ENCODE measurements around the gene MECP2. TPM values are rescaled to one million over a fixed set of nuclear protein-coding genes. Genes with fewer than 3 reads are reported as not detected.
A peak's percentile ranks its signal among the peaks of the same experiment; 100 is the strongest.

The MECP2 gene
- total and polyA plus RNA-seq, 4 experiments from 2014 or later: 9.5 to 108 (median 65.0) TPM

DNA sequence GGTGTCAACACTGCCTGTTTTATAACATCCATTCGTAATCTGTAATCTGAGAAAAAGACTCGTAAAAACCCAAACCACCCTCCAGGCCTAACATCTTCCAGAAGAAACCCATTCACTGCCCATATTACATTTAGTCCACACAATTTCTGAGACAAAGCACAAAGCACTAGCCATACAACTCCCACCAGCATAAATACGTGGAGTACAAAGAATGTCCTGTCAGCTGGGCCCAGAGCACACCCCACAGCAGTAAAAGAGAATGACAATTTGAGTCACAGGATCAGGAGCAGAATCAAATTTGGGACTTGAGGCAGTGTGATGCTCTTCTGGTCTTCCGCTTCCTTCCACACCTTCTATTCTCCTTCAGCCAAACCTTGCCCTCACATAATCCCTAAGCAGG, 6.8 kb downstream of the MECP2 start:
- peak overlapping the region; percentile 13 for H3K27ac ChIP-seq (ENCODE audit: low read depth, low read length)
- H3K4me3 Mint-ChIP-seq: peak overlapping the region in 5 of 8 donors; percentile 8 to 54 (median 26)
- ChIA-PET CTCF (ENCODE audit: partially characterized antibody) (interaction anchor here (1.0 to 1.6 kb wide), 2 partner anchors 47 to 79 kb away, joined by 3 read pairs; no protein-coding TSS in a partner anchor), POLR2A (ENCODE audit: partially characterized antibody) (interaction anchor here (1.0 to 1.4 kb wide), 2 partner anchors 33 to 45 kb away, joined by 3 to 4 read pairs; no protein-coding TSS in a partner anchor)
- no peak for DNase-seq
- intact Hi-C loops (cut with micrococcal nuclease): loop anchor here (5.0 to 10.0 kb wide), 4 partner anchors 33 to 404 kb away; partner anchors contain the start of genes EMD, FLNA and SLC10A3
- H3K36me3 ChIP-seq (ENCODE audit: insufficient read depth, low read length): no peaks in the 10 kb centered on the region
- H3K4me3 ChIP-seq (ENCODE audit: low read length in 2 of 2): no peak overlapping the region
- H3K4me1 Mint-ChIP-seq: peaks cover 43 to 64% (median 52%) of the 10 kb centered on the region in 4 donors
- peaks cover 62% of the 10 kb centered on the region for H3K4me1 ChIP-seq (ENCODE audit: insufficient read depth, low read length)
- H3K27me3 ChIP-seq (ENCODE audit: insufficient read depth, low read length): no peaks in the 10 kb centered on the region
- H3K9me3 ChIP-seq (ENCODE audit: control insufficient read depth in 1 of 2, low read length in 2 of 2): no peaks in the 10 kb centered on the region
- H3K36me3 Mint-ChIP-seq: peaks cover 10 to 46% of the 10 kb centered on the region in 2 donors
- H3K27ac Mint-ChIP-seq: peak overlapping the region; percentile 7 to 32 (median 19)
- no peaks in the 10 kb centered on the region for H3K27me3 Mint-ChIP-seq
- H3K9me3 Mint-ChIP-seq: no peaks in the 10 kb centered on the region

DNA sequence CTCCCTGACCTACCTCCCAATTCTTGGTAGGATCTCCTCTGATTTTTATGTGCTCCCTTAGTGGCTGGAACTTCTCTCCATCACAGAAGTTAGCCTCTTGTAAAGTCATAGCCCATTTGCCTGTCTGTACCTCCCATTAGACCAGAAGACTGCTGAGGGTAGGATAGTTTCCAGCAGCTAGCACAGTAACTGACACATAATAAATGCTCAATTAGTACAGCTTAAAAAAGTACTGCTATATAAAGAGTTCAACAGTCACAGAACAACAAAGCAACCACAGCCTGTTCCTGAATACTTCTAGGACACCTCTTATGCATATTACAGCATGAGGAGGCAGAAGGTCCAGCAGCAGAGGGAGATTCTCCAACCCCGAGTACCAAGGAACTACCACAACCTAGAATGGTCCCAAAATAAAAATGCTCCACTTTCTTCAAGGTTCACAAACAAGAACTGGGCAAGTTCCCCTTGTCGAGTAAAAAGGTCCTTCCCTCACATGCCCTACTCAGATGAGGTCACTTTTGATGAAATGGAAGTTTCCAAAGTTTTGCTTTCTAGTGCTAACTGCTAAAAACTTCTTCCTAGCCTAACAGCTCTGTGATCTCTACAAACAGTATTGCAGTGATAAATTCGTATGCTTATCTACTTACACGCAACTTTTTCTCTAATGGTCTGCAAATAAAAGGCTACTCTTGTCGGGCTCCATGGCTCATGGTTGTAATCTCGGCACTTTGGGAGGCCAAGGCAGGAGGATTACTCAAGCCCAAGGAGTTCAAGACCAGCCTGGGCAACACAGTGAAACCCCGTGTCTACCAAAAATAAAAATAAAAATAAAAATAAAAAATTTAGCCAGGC, 12.8 kb downstream of the MECP2 start:
- intact Hi-C loops (cut with micrococcal nuclease): no loop called here
- Histone ChIP-seq H3K36me3 (ENCODE audit: insufficient read depth, low read length) (no peaks in the 10 kb centered on the region), H3K27ac (ENCODE audit: low read depth, low read length) (no peak overlapping the region), H3K27me3 (ENCODE audit: insufficient read depth, low read length) (no peaks in the 10 kb centered on the region), H3K4me1 (ENCODE audit: insufficient read depth, low read length) (peaks cover 44% of the 10 kb centered on the region), H3K9me3 (ENCODE audit: control insufficient read depth in 1 of 2, low read length in 2 of 2) (no peaks in the 10 kb centered on the region), H3K4me3 (ENCODE audit: low read length in 2 of 2) (no peak overlapping the region)
- CTCF ChIA-PET (ENCODE audit: partially characterized antibody): interaction anchor here (0.7 kb wide), 1 partner anchor 9 kb away, joined by 4 read pairs; no protein-coding TSS in a partner anchor
- H3K4me1 Mint-ChIP-seq: peaks cover 23 to 45% (median 34%) of the 10 kb centered on the region in 4 donors
- peak overlapping the region in 7 of 8 donors; percentile 14 to 59 (median 42) for H3K4me3 Mint-ChIP-seq
- no peak for DNase-seq
- peaks cover 10 to 32% of the 10 kb centered on the region in 2 donors for H3K36me3 Mint-ChIP-seq
- no peaks in the 10 kb centered on the region for H3K27me3 Mint-ChIP-seq
- POLR2A ChIA-PET (ENCODE audit: partially characterized antibody): interaction anchor here (1.7 kb wide), 1 partner anchor 8 kb away, joined by 6 read pairs; no protein-coding TSS in a partner anchor
- H3K9me3 Mint-ChIP-seq: peaks cover 0 to 2% (median 0%) of the 10 kb centered on the region in 8 donors
- peak overlapping the region; percentile 20 to 92 (median 63) for H3K27ac Mint-ChIP-seq

DNA sequence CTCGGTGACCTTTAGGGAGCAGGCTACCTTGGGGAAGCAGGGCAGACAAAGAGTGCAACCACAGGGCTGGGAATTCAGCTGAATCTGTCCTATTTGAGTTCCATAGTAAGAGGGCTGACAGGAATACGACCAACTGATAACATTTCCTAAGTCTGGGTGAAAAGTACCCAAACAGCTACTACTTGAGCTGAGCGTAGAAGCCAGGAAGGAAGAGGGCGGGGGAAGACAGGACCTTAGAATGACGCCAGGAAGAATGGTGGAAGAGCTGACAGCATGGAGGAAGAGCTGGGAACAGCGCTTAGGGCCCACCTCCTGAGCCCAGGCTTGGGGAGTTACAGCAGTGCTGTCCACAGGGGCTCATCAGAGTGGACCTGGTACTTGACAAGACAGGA, 14.4 kb downstream of the MECP2 start:
- ChIA-PET CTCF (ENCODE audit: partially characterized antibody) (no interaction called here), POLR2A (ENCODE audit: partially characterized antibody) (interaction anchor here (0.6 to 1.7 kb wide), 3 partner anchors 8 to 46 kb away, joined by 3 to 6 read pairs (median 3); no protein-coding TSS in a partner anchor)
- DNase-seq: no peak
- peaks cover 39% of the 10 kb centered on the region for H3K4me1 ChIP-seq (ENCODE audit: insufficient read depth, low read length)
- H3K4me1 Mint-ChIP-seq: peaks cover 24 to 50% (median 38%) of the 10 kb centered on the region in 4 donors
- H3K4me3 ChIP-seq (ENCODE audit: low read length in 2 of 2): no peak overlapping the region
- H3K27me3 Mint-ChIP-seq: no peaks in the 10 kb centered on the region
- H3K36me3 Mint-ChIP-seq: peaks cover 10 to 34% of the 10 kb centered on the region in 2 donors
- intact Hi-C loops (cut with micrococcal nuclease): no loop called here
- H3K4me3 Mint-ChIP-seq: peak overlapping the region in 7 of 8 donors; percentile 2 to 68 (median 46)
- H3K27me3 ChIP-seq (ENCODE audit: insufficient read depth, low read length): no peaks in the 10 kb centered on the region
- peak overlapping the region; percentile 6 for H3K27ac ChIP-seq (ENCODE audit: low read depth, low read length)
- peaks cover 0 to 2% (median 0%) of the 10 kb centered on the region in 8 donors for H3K9me3 Mint-ChIP-seq
- H3K9me3 ChIP-seq (ENCODE audit: control insufficient read depth in 1 of 2, low read length in 2 of 2): no peaks in the 10 kb centered on the region
- H3K27ac Mint-ChIP-seq: peak overlapping the region in 6 of 7 donors; percentile 34 to 90 (median 66)
- H3K36me3 ChIP-seq (ENCODE audit: insufficient read depth, low read length): no peaks in the 10 kb centered on the region

DNA sequence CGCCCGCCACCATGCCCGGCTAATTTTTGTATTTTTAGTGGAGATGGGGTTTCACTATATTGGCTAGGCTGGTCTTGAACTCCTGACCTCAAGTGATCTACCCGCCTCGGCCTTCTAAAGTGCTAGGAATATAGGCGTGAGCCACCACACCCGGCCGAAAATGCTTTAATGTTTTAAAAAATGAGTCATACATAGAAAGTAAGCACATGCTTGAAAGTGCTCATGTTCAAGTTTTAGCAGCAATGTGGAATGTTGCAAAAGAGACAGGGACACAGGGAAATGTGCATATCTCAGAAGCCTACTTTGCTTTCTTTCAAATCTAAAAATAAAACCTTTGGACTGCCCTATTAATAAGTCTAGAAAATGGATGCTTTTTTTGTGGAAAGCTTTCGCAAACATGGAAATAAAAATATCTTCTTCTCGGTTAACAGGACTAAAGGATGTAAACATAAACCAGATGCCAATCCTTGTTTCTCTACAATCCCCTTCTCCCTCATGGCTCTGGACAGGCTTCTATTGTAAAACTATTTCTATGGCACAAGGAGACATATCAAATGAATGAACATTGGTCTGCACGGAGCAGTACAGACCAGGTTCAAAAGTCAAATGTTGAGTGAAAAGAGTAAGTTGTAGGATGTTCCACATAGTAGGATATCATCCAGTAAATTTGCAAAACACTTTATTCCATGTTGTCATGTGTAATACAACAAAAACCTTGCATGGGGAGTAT, 15.0 kb downstream of the MECP2 start:
- Histone ChIP-seq H3K4me1 (ENCODE audit: insufficient read depth, low read length) (peaks cover 34% of the 10 kb centered on the region), H3K4me3 (ENCODE audit: low read length in 2 of 2) (no peak overlapping the region), H3K9me3 (ENCODE audit: control insufficient read depth in 1 of 2, low read length in 2 of 2) (no peaks in the 10 kb centered on the region), H3K27me3 (ENCODE audit: insufficient read depth, low read length) (no peaks in the 10 kb centered on the region), H3K36me3 (ENCODE audit: insufficient read depth, low read length) (no peaks in the 10 kb centered on the region), H3K27ac (ENCODE audit: low read depth, low read length) (peak overlapping the region; percentile 6)
- ChIA-PET POLR2A (ENCODE audit: partially characterized antibody) (no interaction called here), CTCF (ENCODE audit: partially characterized antibody) (no interaction called here)
- Mint-ChIP-seq H3K36me3 (peaks cover 5 to 29% of the 10 kb centered on the region in 2 donors), H3K4me1 (peaks cover 22 to 45% (median 34%) of the 10 kb centered on the region in 4 donors), H3K27ac (peak overlapping the region; percentile 34 to 90 (median 61)), H3K4me3 (peak overlapping the region in 7 of 8 donors; percentile 43 to 68 (median 46)), H3K9me3 (peaks cover 0 to 2% (median 0%) of the 10 kb centered on the region in 8 donors), H3K27me3 (no peaks in the 10 kb centered on the region)
- DNase-seq: no peak
- intact Hi-C loops (cut with micrococcal nuclease): no loop called here

DNA sequence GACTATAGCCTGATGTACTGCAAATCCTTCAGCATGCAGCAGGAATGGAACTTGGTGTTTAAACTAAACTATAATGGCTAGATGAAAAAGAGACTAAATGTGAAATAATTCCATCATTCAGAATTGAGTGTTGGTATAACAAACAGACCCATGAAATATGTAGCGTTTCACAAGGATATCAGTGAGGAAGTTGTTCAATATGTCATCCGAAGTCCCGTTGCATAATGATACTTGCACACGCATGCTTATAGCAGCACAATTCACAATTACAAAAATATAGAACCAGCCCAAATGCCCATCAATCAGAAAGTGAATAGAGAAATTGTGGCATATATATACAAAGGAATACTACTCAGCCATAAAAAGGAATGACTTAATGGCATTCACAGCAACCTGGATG, 20.4 kb downstream of the MECP2 start:
- peak overlapping the region in 1 of 7 donors; percentile 32 for H3K27ac Mint-ChIP-seq
- intact Hi-C loops (cut with micrococcal nuclease): no loop called here

DNA sequence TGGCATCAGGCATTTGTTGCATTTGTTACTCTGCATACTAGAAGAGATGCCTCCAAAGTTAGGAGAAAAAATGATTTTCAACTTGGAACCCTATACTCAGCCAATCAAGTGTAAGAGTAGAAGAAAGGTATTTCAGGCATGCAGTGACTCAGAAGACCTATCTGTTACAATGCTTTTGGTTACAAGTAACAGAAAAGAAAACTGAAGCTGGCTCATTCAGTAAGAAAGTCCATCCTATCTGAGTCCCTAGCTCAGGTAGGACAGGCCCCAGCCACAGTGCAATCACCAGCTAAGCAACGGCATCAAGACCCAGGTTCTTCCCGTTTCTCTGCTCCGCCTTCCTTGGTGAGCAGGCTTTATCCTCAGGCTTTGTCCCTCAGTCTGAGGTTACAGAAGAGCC, 23.3 kb downstream of the MECP2 start:
- intact Hi-C loops (cut with micrococcal nuclease): no loop called here
- H3K27ac ChIP-seq (ENCODE audit: low read depth, low read length): no peak overlapping the region
- no peak overlapping the region for H3K4me3 ChIP-seq (ENCODE audit: low read length in 2 of 2)
- peaks cover 39 to 77% (median 56%) of the 10 kb centered on the region in 4 donors for H3K4me1 Mint-ChIP-seq
- H3K9me3 Mint-ChIP-seq: no peaks in the 10 kb centered on the region
- peaks cover 56% of the 10 kb centered on the region for H3K4me1 ChIP-seq (ENCODE audit: insufficient read depth, low read length)
- POLR2A ChIA-PET (ENCODE audit: partially characterized antibody): interaction anchor here (1.3 kb wide), 1 partner anchor 9 kb away, joined by 3 read pairs; no protein-coding TSS in a partner anchor
- no peak for DNase-seq
- no peaks in the 10 kb centered on the region for H3K27me3 ChIP-seq (ENCODE audit: insufficient read depth, low read length)
- H3K36me3 ChIP-seq (ENCODE audit: insufficient read depth, low read length): peaks cover 5% of the 10 kb centered on the region
- H3K36me3 Mint-ChIP-seq: peaks cover 4 to 41% of the 10 kb centered on the region in 2 donors
- peak overlapping the region in 3 of 7 donors; percentile 30 to 68 (median 57) for H3K27ac Mint-ChIP-seq
- H3K27me3 Mint-ChIP-seq: no peaks in the 10 kb centered on the region
- H3K4me3 Mint-ChIP-seq: peak overlapping the region in 2 of 8 donors; percentile 4 to 6
- CTCF ChIA-PET (ENCODE audit: partially characterized antibody): interaction anchor here (1.3 kb wide), 1 partner anchor 16 kb away, joined by 3 read pairs; no protein-coding TSS in a partner anchor
- no peaks in the 10 kb centered on the region for H3K9me3 ChIP-seq (ENCODE audit: control insufficient read depth in 1 of 2, low read length in 2 of 2)

More for the DNA sequence above, 20.4 kb downstream of the MECP2 start:
- Histone ChIP-seq H3K4me3 (ENCODE audit: low read length in 2 of 2) (no peak overlapping the region), H3K27ac (ENCODE audit: low read depth, low read length) (no peak overlapping the region), H3K27me3 (ENCODE audit: insufficient read depth, low read length) (no peaks in the 10 kb centered on the region), H3K36me3 (ENCODE audit: insufficient read depth, low read length) (peaks cover 5% of the 10 kb centered on the region), H3K9me3 (ENCODE audit: control insufficient read depth in 1 of 2, low read length in 2 of 2) (no peaks in the 10 kb centered on the region), H3K4me1 (ENCODE audit: insufficient read depth, low read length) (peaks cover 39% of the 10 kb centered on the region)
- CTCF ChIA-PET (ENCODE audit: partially characterized antibody): no interaction called here
- no peaks in the 10 kb centered on the region for H3K9me3 Mint-ChIP-seq
- H3K4me3 Mint-ChIP-seq: no peak overlapping the region
- peaks cover 4 to 39% of the 10 kb centered on the region in 2 donors for H3K36me3 Mint-ChIP-seq
- H3K4me1 Mint-ChIP-seq: peaks cover 31 to 68% (median 49%) of the 10 kb centered on the region in 4 donors
- POLR2A ChIA-PET (ENCODE audit: partially characterized antibody): no interaction called here
- DNase-seq: no peak
- no peaks in the 10 kb centered on the region for H3K27me3 Mint-ChIP-seq

Measured in CD4-positive, alpha-beta memory T cell (primary cell).